WTC11 (cell line): ENCODE data around the gene TLX1. TPM values are rescaled to one million over a fixed set of nuclear protein-coding genes. Genes with fewer than 3 reads are reported as not detected.

Source experiments
- ATAC-seq: fragments of 200-7000 bp; cut with Tn5 transposase; 2 replicates; pipeline ENCODE4 v1.10.0; 2021; ENCODE audit warnings: mild to moderate bottlenecking, moderate library complexity
- CTCF ChIA-PET: fragments of 300-600 bp; sonication (Branson Sonifier 250); formaldehyde crosslinking; loops from one replicate; lab custom pipeline; 2021; ENCODE audit warnings: antibody characterized with exemption; lab: Charles Lee
- POLR2A ChIA-PET: fragments of 350-600 bp; sonication (Branson Sonifier 250); formaldehyde crosslinking; loops from one replicate; lab custom pipeline; 2021; ENCODE audit warnings: antibody characterized with exemption; lab: Charles Lee
- DNase-seq: peaks from one replicate; pipeline ENCODE4 v3.0.0; 2021; ENCODE audit warnings: low spot score
- H3K27ac Mint-ChIP-seq: 2 replicates; pipeline ENCODE4 v1.8.0; 2021; ENCODE audit warnings: mixed read lengths
- H3K27me3 Mint-ChIP-seq: 2 replicates; pipeline ENCODE4 v1.8.0; 2021; ENCODE audit warnings: low read depth, mild to moderate bottlenecking, moderate library complexity, mixed read lengths
- H3K36me3 Mint-ChIP-seq: 2 replicates; pipeline ENCODE4 v1.8.0; 2021; ENCODE audit warnings: mixed read lengths
- H3K4me1 Mint-ChIP-seq: 2 replicates; pipeline ENCODE4 v1.8.0; 2022; ENCODE audit warnings: mixed read lengths
- H3K4me3 Mint-ChIP-seq: 2 replicates; pipeline ENCODE4 v1.8.0; 2021; ENCODE audit warnings: mild to moderate bottlenecking, moderate library complexity, mixed read lengths
- H3K9me3 Mint-ChIP-seq: 2 replicates; pipeline ENCODE4 v1.8.0; 2021; ENCODE audit warnings: mixed read lengths
- CREB1 ChIP-seq: sonication (generic); formaldehyde crosslinking; IDR thresholded peaks from 2 replicates; pipeline ENCODE4 v1.8.0; 2023; ENCODE audit warnings: mild to moderate bottlenecking, missing genetic modification reagents
- E2F4 ChIP-seq: sonication (generic); formaldehyde crosslinking; IDR thresholded peaks from 2 replicates; pipeline ENCODE4 v1.8.1; 2022; ENCODE audit warnings: low read depth, mild to moderate bottlenecking, moderate library complexity, missing genetic modification reagents, borderline replicate concordance
- FOXP4 ChIP-seq: sonication (generic); formaldehyde crosslinking; IDR thresholded peaks from 2 replicates; pipeline ENCODE4 v1.8.0; 2022; ENCODE audit warnings: mild to moderate bottlenecking, missing genetic modification reagents
- HMGA2 ChIP-seq: fragments of 250-450 bp; sonication (Bioruptor Pico); IDR thresholded peaks from 2 replicates; pipeline ENCODE4 v1.4.0; 2021; ENCODE audit warnings: mild to moderate bottlenecking, moderate library complexity
- IRF1 ChIP-seq: sonication (generic); formaldehyde crosslinking; IDR thresholded peaks from 2 replicates; pipeline ENCODE4 v1.8.0; 2023; ENCODE audit warnings: missing genetic modification reagents
- JUN ChIP-seq: sonication (generic); formaldehyde crosslinking; IDR thresholded peaks from 2 replicates; pipeline ENCODE4 v1.8.0; 2023; ENCODE audit warnings: mild to moderate bottlenecking, missing genetic modification reagents
- MXD4 ChIP-seq: fragments of 250-450 bp; sonication (Bioruptor Pico); IDR thresholded peaks from 2 replicates; pipeline ENCODE4 v1.8.0; 2021; ENCODE audit warnings: mild to moderate bottlenecking, moderate library complexity, borderline replicate concordance
- NFE2L1 ChIP-seq: sonication (generic); formaldehyde crosslinking; IDR thresholded peaks from 2 replicates; pipeline ENCODE4 v1.8.1; 2023; ENCODE audit warnings: missing genetic modification reagents
- NR1H2 ChIP-seq: sonication (generic); formaldehyde crosslinking; IDR thresholded peaks from 2 replicates; pipeline ENCODE4 v1.9.0; 2021; ENCODE audit warnings: mild to moderate bottlenecking, moderate library complexity, missing genetic modification reagents
- NR2C2 ChIP-seq: sonication (generic); formaldehyde crosslinking; IDR thresholded peaks from 2 replicates; pipeline ENCODE4 v1.8.0; 2022; ENCODE audit warnings: mild to moderate bottlenecking, missing genetic modification reagents
- NR3C1 ChIP-seq: sonication (generic); formaldehyde crosslinking; conservative IDR thresholded peaks from 2 replicates; pipeline ENCODE4 v1.8.1; 2023; ENCODE audit warnings: low read depth, mild to moderate bottlenecking, missing genetic modification reagents
- OVOL2 ChIP-seq: fragments of 250-450 bp; sonication (Bioruptor Pico); IDR thresholded peaks from 2 replicates; pipeline ENCODE4 v1.9.0; 2021; ENCODE audit warnings: mild to moderate bottlenecking, borderline replicate concordance
- RELA ChIP-seq: sonication (generic); formaldehyde crosslinking; IDR thresholded peaks from 2 replicates; pipeline ENCODE4 v1.8.1; 2022; ENCODE audit warnings: missing genetic modification reagents, mild to moderate bottlenecking, borderline replicate concordance
- SP1 ChIP-seq: sonication (generic); formaldehyde crosslinking; conservative IDR thresholded peaks from 2 replicates; pipeline ENCODE4 v1.8.1; 2022; ENCODE audit warnings: missing genetic modification reagents
- TEAD1 ChIP-seq: sonication (generic); formaldehyde crosslinking; IDR thresholded peaks from 2 replicates; pipeline ENCODE4 v1.8.0; 2022; ENCODE audit warnings: mild to moderate bottlenecking, missing genetic modification reagents
- TEAD4 ChIP-seq: sonication (generic); formaldehyde crosslinking; IDR thresholded peaks from 2 replicates; pipeline ENCODE4 v1.8.0; 2022; ENCODE audit warnings: mild to moderate bottlenecking, missing genetic modification reagents
- TP53 ChIP-seq: sonication (generic); formaldehyde crosslinking; IDR thresholded peaks from 2 replicates; pipeline ENCODE4 v1.8.1; 2023; ENCODE audit warnings: mild to moderate bottlenecking, missing genetic modification reagents
- ZBTB21 ChIP-seq: sonication (generic); formaldehyde crosslinking; IDR thresholded peaks from 2 replicates; pipeline ENCODE4 v1.8.1; 2023; ENCODE audit warnings: mild to moderate bottlenecking, missing genetic modification reagents, borderline replicate concordance
- ZNF263 ChIP-seq: sonication (generic); formaldehyde crosslinking; IDR thresholded peaks from 2 replicates; pipeline ENCODE4 v1.8.1; 2022; ENCODE audit warnings: low read depth, mild to moderate bottlenecking, moderate library complexity, missing genetic modification reagents
- ZNF416 ChIP-seq: fragments of 250-450 bp; sonication (Bioruptor Pico); IDR thresholded peaks from 2 replicates; pipeline ENCODE4 v1.9.0; 2021; ENCODE audit warnings: mild to moderate bottlenecking, inconsistent platforms
- ZNF671 ChIP-seq: fragments of 250-450 bp; sonication (Bioruptor Pico); IDR thresholded peaks from 2 replicates; pipeline ENCODE4 v1.8.0; 2021; ENCODE audit warnings: mild to moderate bottlenecking
- ZSCAN18 ChIP-seq: fragments of 250-450 bp; sonication (Bioruptor Pico); IDR thresholded peaks from 2 replicates; pipeline ENCODE4 v2.1.2; 2022; ENCODE audit warnings: mild to moderate bottlenecking, moderate library complexity
- total RNA-seq: library from RNA; stranded (reverse); gene quantifications from 3 replicates; pipeline ENCODE4 v1.2.3, GENCODE V29; 2021

The TLX1 gene
- total RNA-seq, 1 experiment from 2014 or later: 4.6 TPM

- TF ChIP-seq RELA (CRISPR knock-in tag): no peak
Measured at GRCh38 chr10:101103430-101103829, 27.7 kb upstream of the TLX1 start (continued).

DNA sequence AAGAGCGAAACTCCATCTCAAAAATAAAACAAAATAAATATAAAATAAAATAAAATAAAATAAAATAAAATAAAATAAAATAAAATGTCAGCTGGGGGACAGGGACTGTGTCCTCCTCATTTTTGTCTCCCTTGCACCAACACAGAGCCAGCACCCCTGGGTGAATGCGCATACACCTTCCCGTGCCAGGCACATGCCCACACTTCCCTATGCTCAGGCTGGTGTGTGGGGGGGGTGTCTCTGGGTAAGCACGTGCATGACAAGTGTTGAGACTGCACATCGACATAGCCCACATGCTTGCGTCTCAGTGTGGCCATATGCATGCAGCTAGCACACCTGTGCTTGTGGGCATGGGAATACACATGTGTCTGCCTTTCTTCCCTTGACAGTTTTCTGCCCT lies 24.7 kb upstream of the TLX1 start:
- no peak for ATAC-seq
- CTCF ChIA-PET: interaction anchor here (1.0 to 7.6 kb wide), 4 partner anchors 10 to 76 kb away, joined by 3 to 82 read pairs (median 9); partner anchors contain the start of gene PDZD7
- Mint-ChIP-seq H3K27ac (no peak overlapping the region), H3K4me3 (no peak overlapping the region), H3K36me3 (no peaks in the 10 kb centered on the region), H3K9me3 (no peaks in the 10 kb centered on the region), H3K27me3 (peaks cover 10% of the 10 kb centered on the region), H3K4me1 (peaks cover 8% of the 10 kb centered on the region)
- peak; percentile 60; the same call in 1 of the 2 replicates for TF ChIP-seq HMGA2
- no peak for TF ChIP-seq ZSCAN18
- TF ChIP-seq JUN (CRISPR knock-in tag): no peak
- TF ChIP-seq MXD4 (CRISPR knock-in tag): no peak
- TF ChIP-seq NR3C1: no peak
- TF ChIP-seq SP1 (CRISPR knock-in tag): no peak
- no peak for DNase-seq
- POLR2A ChIA-PET: no interaction called here

DNA sequence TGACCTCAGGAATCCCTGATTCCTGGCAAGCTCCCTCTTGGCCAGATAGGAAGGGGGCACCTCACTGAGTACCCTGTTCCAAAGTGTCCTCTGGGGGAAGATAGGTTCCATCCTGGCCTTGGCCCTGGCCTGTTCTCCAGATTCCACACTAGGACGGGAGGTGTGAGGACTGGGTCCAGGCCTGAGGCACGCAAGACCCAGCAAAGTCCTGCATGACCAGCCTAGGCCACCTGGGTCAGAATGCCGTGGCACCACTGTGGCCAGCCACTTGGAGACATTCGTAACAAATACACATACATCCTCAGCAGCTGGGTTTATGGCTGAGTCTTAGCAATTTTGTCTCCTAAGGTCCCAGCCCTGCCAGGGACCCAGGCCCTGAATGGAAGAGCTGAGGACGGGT lies 23.3 kb upstream of the TLX1 start:
- POLR2A ChIA-PET: no interaction called here
- Mint-ChIP-seq H3K4me1 (peaks cover 15% of the 10 kb centered on the region), H3K27me3 (no peaks in the 10 kb centered on the region; the same call in 1 of the 2 replicates)
- no peak for ATAC-seq
- TF ChIP-seq ZNF671 (CRISPR knock-in tag): no peak
- no peak for TF ChIP-seq SP1 (CRISPR knock-in tag)
- TF ChIP-seq FOXP4 (CRISPR knock-in tag): no peak
- no peak for TF ChIP-seq JUN (CRISPR knock-in tag)
- TF ChIP-seq ZNF416 (CRISPR knock-in tag): no peak
- no peak for TF ChIP-seq CREB1 (CRISPR knock-in tag)
- no peak for TF ChIP-seq ZBTB21
- no peak for TF ChIP-seq NFE2L1 (CRISPR knock-in tag)
- TF ChIP-seq, all 79 proteins: peak for 0
- DNase-seq: no peak
- H3K9me3 Mint-ChIP-seq: no peaks in the 10 kb centered on the region
- CTCF ChIA-PET: interaction anchor here (0.6 to 7.6 kb wide), 8 partner anchors 12 to 67 kb away, joined by 3 to 82 read pairs (median 4); no protein-coding TSS in a partner anchor
- H3K27ac Mint-ChIP-seq: no peak overlapping the region
- H3K4me3 Mint-ChIP-seq: no peak overlapping the region
- H3K36me3 Mint-ChIP-seq: no peaks in the 10 kb centered on the region

DNA sequence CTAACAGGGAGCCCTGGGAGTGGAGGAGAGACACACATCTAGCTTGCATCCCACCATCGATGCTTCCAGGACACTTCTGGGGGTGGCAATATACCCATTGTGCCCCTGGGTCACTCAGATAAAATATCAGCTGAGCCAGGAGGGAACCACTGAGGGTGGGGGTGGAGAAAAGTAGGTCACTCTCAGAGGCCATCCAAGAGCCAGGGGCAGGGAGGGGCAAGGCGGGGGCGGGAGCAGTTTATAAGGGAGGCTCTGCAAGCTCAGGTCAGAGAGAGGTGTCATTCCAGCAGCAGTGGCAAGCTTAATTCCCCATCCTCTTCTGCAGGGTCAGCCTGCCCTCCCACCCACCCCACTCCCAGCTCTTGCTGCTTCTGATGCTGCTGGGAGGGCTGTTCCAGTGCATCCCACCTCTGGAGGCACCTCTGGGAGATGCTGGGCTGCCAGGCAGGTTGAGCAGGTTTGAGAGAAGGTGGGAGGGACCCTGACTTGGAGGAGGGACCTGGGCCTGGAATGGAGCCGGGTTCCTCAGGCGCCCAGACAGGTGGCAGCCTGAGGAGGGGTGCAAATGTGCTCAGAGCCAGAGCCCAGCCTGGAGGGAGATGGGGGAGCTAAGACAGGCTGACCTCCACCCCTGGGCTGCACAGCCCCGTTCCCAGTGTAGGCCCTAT lies 20.1 kb upstream of the TLX1 start:
- Mint-ChIP-seq H3K27me3 (peaks cover 6% of the 10 kb centered on the region), H3K4me1 (peaks cover 25% of the 10 kb centered on the region), H3K9me3 (no peaks in the 10 kb centered on the region), H3K36me3 (no peaks in the 10 kb centered on the region), H3K27ac (no peak overlapping the region), H3K4me3 (no peak overlapping the region)
- CTCF ChIA-PET: interaction anchor here (0.9 to 7.6 kb wide), 7 partner anchors 13 to 177 kb away, joined by 3 to 82 read pairs (median 5); partner anchors contain the start of genes PDZD7 and SFXN3
- DNase-seq (no peak), ATAC-seq (peak; percentile 72)
- TF ChIP-seq NR1H2 (no peak), RELA (CRISPR knock-in tag) (no peak), TEAD1 (CRISPR knock-in tag) (no peak), SP1 (CRISPR knock-in tag) (no peak), OVOL2 (CRISPR knock-in tag) (no peak), E2F4 (CRISPR knock-in tag) (no peak), IRF1 (CRISPR knock-in tag) (no peak), TP53 (CRISPR knock-in tag) (no peak), TEAD4 (CRISPR knock-in tag) (no peak), ZNF263 (no peak), NR2C2 (no peak)
- POLR2A ChIA-PET: interaction anchor here (1.0 kb wide), 1 partner anchor 15 kb away, joined by 4 read pairs; no protein-coding TSS in a partner anchor
